Transverse colon (tissue), 4 donors: ENCODE measurements around the gene PATE4.

ENCODE experiments used
- POLR2AphosphoS5 ChIP-seq, 3 donors: sonication (generic); formaldehyde crosslinking; IDR thresholded peaks; one replicate each; pipeline ENCODE4 v1.6.1; 2016; ENCODE audit warnings: antibody characterized with exemption in 3 of 3
- TF ChIP-seq, protein P1 (sequence below), 5 experiments: fragments of 200-600 bp in 3 of 5; fragments of 450-650 bp in 2 of 5; sonication (generic) in 3 of 5; IDR thresholded peaks; 1 replicate in 2 of 5; 2 replicates in 3 of 5; pipeline ENCODE4 v1.5.1; 2016 to 2017; ENCODE audit warnings: antibody characterized with exemption in 5 of 5, inconsistent platforms in 3 of 5, mild to moderate bottlenecking in 2 of 5, moderate library complexity in 1 of 5

- TF ChIP-seq, protein P1, sequence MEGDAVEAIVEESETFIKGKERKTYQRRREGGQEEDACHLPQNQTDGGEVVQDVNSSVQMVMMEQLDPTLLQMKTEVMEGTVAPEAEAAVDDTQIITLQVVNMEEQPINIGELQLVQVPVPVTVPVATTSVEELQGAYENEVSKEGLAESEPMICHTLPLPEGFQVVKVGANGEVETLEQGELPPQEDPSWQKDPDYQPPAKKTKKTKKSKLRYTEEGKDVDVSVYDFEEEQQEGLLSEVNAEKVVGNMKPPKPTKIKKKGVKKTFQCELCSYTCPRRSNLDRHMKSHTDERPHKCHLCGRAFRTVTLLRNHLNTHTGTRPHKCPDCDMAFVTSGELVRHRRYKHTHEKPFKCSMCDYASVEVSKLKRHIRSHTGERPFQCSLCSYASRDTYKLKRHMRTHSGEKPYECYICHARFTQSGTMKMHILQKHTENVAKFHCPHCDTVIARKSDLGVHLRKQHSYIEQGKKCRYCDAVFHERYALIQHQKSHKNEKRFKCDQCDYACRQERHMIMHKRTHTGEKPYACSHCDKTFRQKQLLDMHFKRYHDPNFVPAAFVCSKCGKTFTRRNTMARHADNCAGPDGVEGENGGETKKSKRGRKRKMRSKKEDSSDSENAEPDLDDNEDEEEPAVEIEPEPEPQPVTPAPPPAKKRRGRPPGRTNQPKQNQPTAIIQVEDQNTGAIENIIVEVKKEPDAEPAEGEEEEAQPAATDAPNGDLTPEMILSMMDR (IDR thresholded peaks at IDR 0.05) = no peak
- no peak for TF ChIP-seq POLR2AphosphoS5 (IDR thresholded peaks at IDR 0.05)
Measured at GRCh38 chr11:125883375-125883774, 50.3 kb downstream of the PATE4 start.
